Vagina (tissue), 2 donors: Measurements from ENCODE around the gene GIPC3. TPM values are rescaled to one million over a fixed set of nuclear protein-coding genes. Genes with fewer than 3 reads are reported as not detected.

Source experiments
- DNase-seq, 2 donors: peaks; one replicate each; pipeline ENCODE4 v3.0.0-alpha.2; 2017; ENCODE audit errors: extremely low spot score in 2 of 2
- H3K27ac ChIP-seq: fragments of 200-600 bp; sonication (generic); one replicate; pipeline ENCODE4 v1.5.1; 2019
- H3K27me3 ChIP-seq: fragments of 200-600 bp; sonication (generic); one replicate; pipeline ENCODE4 v1.5.1; 2019
- H3K36me3 ChIP-seq, 2 donors: fragments of 200-600 bp; sonication (generic); one replicate each; pipeline ENCODE4 v1.5.1; 2017 to 2019
- H3K4me1 ChIP-seq: fragments of 200-600 bp; sonication (generic); one replicate; pipeline ENCODE4 v1.5.1; 2019
- H3K4me3 ChIP-seq, 2 donors: fragments of 200-600 bp; sonication (generic); 1 replicate in 1 of 2; 2 replicates in 1 of 2; pipeline ENCODE4 v1.5.1; 2016 to 2019
- H3K9me3 ChIP-seq: fragments of 200-600 bp; sonication (generic); one replicate; pipeline ENCODE4 v1.5.1; 2019
- POLR2A ChIP-seq, 2 donors: fragments of 450-650 bp; IDR thresholded peaks; one replicate each; pipeline ENCODE4 v1.6.1; 2017; ENCODE audit warnings: antibody characterized with exemption in 2 of 2, mild to moderate bottlenecking in 2 of 2, moderate library complexity in 2 of 2
- POLR2AphosphoS5 ChIP-seq, 2 donors: sonication (generic); formaldehyde crosslinking; IDR thresholded peaks; one replicate each; pipeline ENCODE4 v1.9.0; 2017; ENCODE audit warnings: antibody characterized with exemption in 2 of 2, mild to moderate bottlenecking in 2 of 2, low read depth in 1 of 2; ENCODE audit not compliant: insufficient read depth in 1 of 2
- intact Hi-C: fragments of 100-400 bp; cut with DNase I; formaldehyde crosslinking; loops from one replicate; pipeline ENCODE4 v1.15.1; 2023
- total RNA-seq: library from RNA; depleted of rRNA; stranded (reverse); fragments of >200 nt; gene quantifications from one replicate; pipeline ENCODE4 v1.2.3, GENCODE V29; 2016
- TF ChIP-seq, protein P1 (sequence below), 3 experiments: fragments of 450-650 bp in 2 of 3; fragments of 200-600 bp in 1 of 3; sonication (generic) in 1 of 3; IDR thresholded peaks; one replicate each; pipeline ENCODE4 v1.5.1; 2017 to 2019; ENCODE audit warnings: antibody characterized with exemption in 3 of 3, mild to moderate bottlenecking in 2 of 3, moderate library complexity in 2 of 3

Gene GIPC3
- total RNA-seq, 1 donor from 2014 or later: 0.25 TPM

DNA sequence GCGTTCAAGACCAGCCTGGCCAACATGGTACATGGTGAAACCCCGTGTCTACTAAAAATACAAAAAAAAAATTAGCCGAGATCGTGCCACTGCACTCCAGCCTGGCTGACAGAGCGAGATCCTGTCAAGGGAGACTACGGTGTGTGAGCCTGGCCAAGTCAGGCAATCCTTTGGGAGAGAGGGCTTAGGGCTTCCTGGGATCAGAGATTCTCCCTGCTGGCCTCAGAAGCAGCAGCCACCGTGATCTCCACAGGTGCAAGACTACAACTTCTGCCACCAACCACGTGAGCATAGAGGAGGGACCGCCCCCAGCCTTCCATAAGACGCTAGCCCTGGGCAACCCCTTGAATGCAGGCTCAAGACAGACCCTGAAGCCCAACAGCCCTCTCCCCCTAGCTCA lies 35.5 kb upstream of the GIPC3 start:
- no peaks in the 10 kb centered on the region for H3K27me3 ChIP-seq
- DNase-seq: no peak
- H3K27ac ChIP-seq: no peak overlapping the region
- TF ChIP-seq POLR2AphosphoS5 (IDR thresholded peaks at IDR 0.05; ENCODE audit: insufficient read depth in 1 of 2, low read depth in 1 of 2) (no peak), POLR2A (IDR thresholded peaks at IDR 0.05) (no peak)
- TF ChIP-seq, protein P1, sequence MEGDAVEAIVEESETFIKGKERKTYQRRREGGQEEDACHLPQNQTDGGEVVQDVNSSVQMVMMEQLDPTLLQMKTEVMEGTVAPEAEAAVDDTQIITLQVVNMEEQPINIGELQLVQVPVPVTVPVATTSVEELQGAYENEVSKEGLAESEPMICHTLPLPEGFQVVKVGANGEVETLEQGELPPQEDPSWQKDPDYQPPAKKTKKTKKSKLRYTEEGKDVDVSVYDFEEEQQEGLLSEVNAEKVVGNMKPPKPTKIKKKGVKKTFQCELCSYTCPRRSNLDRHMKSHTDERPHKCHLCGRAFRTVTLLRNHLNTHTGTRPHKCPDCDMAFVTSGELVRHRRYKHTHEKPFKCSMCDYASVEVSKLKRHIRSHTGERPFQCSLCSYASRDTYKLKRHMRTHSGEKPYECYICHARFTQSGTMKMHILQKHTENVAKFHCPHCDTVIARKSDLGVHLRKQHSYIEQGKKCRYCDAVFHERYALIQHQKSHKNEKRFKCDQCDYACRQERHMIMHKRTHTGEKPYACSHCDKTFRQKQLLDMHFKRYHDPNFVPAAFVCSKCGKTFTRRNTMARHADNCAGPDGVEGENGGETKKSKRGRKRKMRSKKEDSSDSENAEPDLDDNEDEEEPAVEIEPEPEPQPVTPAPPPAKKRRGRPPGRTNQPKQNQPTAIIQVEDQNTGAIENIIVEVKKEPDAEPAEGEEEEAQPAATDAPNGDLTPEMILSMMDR (IDR thresholded peaks at IDR 0.05): no peak
- peaks cover 0 to 7% of the 10 kb centered on the region in 2 donors for H3K36me3 ChIP-seq
- peaks cover 20% of the 10 kb centered on the region for H3K4me1 ChIP-seq
- no peaks in the 10 kb centered on the region for H3K9me3 ChIP-seq
- H3K4me3 ChIP-seq: no peak overlapping the region
- intact Hi-C loops: loop anchor here (10.0 kb wide), 1 partner anchor 155 kb away; the partner anchor contains the start of genes PIP5K1C and TJP3

DNA sequence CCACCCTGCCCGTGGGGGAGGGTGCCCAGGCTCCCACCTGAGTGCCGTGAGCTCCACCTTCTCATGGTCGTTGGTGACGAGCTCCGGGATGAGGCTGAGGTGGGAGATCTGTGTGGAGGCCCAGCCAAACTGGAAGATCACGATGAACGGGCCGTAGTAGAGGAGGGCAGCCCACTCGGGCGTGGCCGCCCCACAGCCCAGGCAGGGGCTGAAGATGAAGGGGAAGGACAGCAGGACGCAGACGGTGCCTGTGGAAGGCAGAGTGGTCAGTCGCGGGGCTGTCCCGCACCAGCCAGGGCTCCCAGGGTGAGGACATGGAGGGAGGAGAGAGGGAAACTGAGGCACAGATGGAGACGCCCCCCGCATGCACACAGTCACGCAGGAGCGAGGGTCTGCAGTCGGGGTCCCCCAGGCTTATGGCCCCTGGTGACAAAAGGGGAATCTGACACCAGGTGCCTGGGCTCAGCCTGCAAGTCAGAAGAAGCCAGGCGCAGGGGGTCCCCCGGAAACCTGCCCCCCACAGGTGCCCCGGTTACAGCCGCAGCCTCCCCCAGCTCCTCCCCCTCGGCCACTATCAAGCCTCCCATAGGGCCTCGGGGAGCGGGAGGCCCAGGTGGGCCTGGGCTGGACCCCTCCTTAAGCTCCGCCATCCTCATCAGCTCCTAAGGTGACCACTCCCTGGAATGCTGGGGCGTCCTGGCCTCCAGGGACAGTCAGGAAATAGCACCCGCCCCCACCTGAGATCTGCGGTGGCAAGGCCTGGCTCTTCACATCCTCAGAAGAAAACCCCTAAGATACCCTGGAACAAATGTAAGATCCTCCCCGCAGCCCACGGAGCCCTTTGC lies 34.1 kb upstream of the GIPC3 start:
- Histone ChIP-seq H3K27me3 (no peaks in the 10 kb centered on the region), H3K9me3 (no peaks in the 10 kb centered on the region), H3K4me1 (peaks cover 33% of the 10 kb centered on the region), H3K27ac (no peak overlapping the region), H3K4me3 (no peak overlapping the region), H3K36me3 (peaks cover 0 to 7% of the 10 kb centered on the region in 2 donors)
- TF ChIP-seq POLR2AphosphoS5 (IDR thresholded peaks at IDR 0.05; ENCODE audit: insufficient read depth in 1 of 2, low read depth in 1 of 2) (no peak), POLR2A (IDR thresholded peaks at IDR 0.05) (no peak)
- TF ChIP-seq, protein P1 (IDR thresholded peaks at IDR 0.05): no peak
- no peak for DNase-seq
- intact Hi-C loops: no loop called here

DNA sequence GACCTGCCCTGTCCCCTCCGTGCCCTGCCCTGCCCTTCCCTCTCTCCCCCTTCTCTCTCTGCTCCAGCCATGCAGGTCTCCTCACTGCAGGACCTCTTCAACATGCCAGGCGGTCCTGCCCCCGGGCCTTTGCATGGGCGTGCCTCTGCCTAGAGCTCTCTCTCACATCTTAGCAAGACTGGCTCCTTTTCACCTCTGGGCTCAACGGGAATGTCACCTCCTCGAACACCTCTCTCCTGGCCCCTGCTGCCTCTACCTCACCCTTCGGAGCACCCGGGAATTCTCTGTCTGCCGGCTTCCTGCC lies 33.5 kb upstream of the GIPC3 start:
- no peaks in the 10 kb centered on the region for H3K9me3 ChIP-seq
- peaks cover 39% of the 10 kb centered on the region for H3K4me1 ChIP-seq
- no peak overlapping the region for H3K4me3 ChIP-seq
- peaks cover 0 to 7% of the 10 kb centered on the region in 2 donors for H3K36me3 ChIP-seq
- intact Hi-C loops: no loop called here
- H3K27me3 ChIP-seq: no peaks in the 10 kb centered on the region
- no peak for TF ChIP-seq POLR2A (IDR thresholded peaks at IDR 0.05)
- TF ChIP-seq, protein P1 (IDR thresholded peaks at IDR 0.05): no peak
- TF ChIP-seq POLR2AphosphoS5 (IDR thresholded peaks at IDR 0.05; ENCODE audit: insufficient read depth in 1 of 2, low read depth in 1 of 2): no peak
- no peak overlapping the region for H3K27ac ChIP-seq
- DNase-seq: no peak

DNA sequence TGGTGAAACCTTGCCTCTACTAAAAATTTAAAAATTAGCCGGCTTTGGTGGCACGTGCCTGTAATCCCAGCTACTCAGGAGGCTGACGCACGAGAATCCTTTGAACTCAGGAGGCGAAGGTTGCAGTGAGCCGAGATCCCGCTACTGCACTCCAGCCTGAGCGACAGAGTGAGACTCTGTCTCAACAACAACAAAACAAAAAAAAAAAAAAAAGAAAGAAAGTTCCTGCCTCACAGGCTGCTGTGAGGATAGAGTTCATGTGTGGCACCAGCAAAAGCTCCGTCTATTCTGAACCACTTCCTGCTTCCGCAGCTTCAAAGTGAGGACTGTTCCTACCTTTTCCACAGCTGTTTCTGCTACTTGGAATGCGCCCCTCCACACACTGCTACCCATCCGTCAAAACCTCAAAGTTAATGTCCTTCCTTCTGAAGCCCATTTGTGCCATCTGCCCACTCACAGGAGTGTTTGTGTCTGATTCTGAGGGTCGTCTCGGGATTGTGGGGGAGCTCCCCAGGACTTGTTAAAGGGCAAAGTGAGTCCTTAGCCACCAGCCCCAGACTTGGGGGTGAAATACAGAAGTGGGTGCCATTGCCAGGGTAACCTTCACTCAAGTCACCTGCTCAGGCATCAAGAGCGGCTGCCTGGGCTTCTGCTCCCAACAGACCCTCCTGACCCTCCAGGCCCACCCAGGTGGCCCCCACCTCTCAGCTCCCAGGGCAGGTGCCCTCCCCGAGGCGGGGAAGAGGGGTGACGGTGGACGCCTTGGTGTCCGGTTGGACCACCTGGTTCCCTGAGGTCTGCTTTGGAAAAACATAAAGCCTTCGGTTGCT lies 30.8 kb upstream of the GIPC3 start:
- no peak overlapping the region for H3K4me3 ChIP-seq
- TF ChIP-seq POLR2AphosphoS5 (IDR thresholded peaks at IDR 0.05; ENCODE audit: insufficient read depth in 1 of 2, low read depth in 1 of 2) (no peak), POLR2A (IDR thresholded peaks at IDR 0.05) (no peak)
- TF ChIP-seq, protein P1 (IDR thresholded peaks at IDR 0.05): no peak
- H3K27ac ChIP-seq: no peak overlapping the region
- no peak for DNase-seq
- H3K36me3 ChIP-seq: no peaks in the 10 kb centered on the region
- H3K4me1 ChIP-seq: peaks cover 49% of the 10 kb centered on the region
- H3K9me3 ChIP-seq: no peaks in the 10 kb centered on the region
- intact Hi-C loops: no loop called here
- H3K27me3 ChIP-seq: no peaks in the 10 kb centered on the region
